ENCODE results near the gene MNT.

The MNT gene

GRCh38 chr17:2416010-2416734, 15.3 kb upstream of the MNT start:
- DNase-seq (ENCODE audit: low read depth in 1 of 2, low spot score in 1 of 2): peak; percentile 74 to 83

GRCh38 chr17:2415081-2415480, 14.2 kb upstream of the MNT start:
- DNase-seq (ENCODE audit: low read depth in 1 of 2, low spot score in 1 of 2): no peak

GRCh38 chr17:2414446-2415064, 13.7 kb upstream of the MNT start:
- no peak for DNase-seq (ENCODE audit: low read depth in 1 of 2, low spot score in 1 of 2)

GRCh38 chr17:2412561-2413021, 11.7 kb upstream of the MNT start:
- DNase-seq (ENCODE audit: low read depth in 1 of 2, low spot score in 1 of 2): no peak

- no peak for DNase-seq (ENCODE audit: low read depth in 1 of 2, low spot score in 1 of 2)
Measured at GRCh38 chr17:2410951-2411350, 10.1 kb upstream of the MNT start.

- no peak for DNase-seq (ENCODE audit: low read depth in 1 of 2, low spot score in 1 of 2)
Measured at GRCh38 chr17:2406903-2407790, 6.3 kb upstream of the MNT start.

GRCh38 chr17:2406271-2406902, 5.5 kb upstream of the MNT start:
- DNase-seq (ENCODE audit: low read depth in 1 of 2, low spot score in 1 of 2): no peak

GRCh38 chr17:2405247-2405926, 4.5 kb upstream of the MNT start:
- no peak for DNase-seq (ENCODE audit: low read depth in 1 of 2, low spot score in 1 of 2)

GRCh38 chr17:2403044-2403443, 2.2 kb upstream of the MNT start:
- DNase-seq (ENCODE audit: low read depth in 1 of 2, low spot score in 1 of 2): no peak

GRCh38 chr17:2402544-2402943, 1.7 kb upstream of the MNT start:
- no peak for DNase-seq (ENCODE audit: low read depth in 1 of 2, low spot score in 1 of 2)

- peak; percentile 98 for DNase-seq (ENCODE audit: low read depth in 1 of 2, low spot score in 1 of 2)
Measured at GRCh38 chr17:2401426-2402221, 764 bp upstream of the MNT start.

- peak; percentile 37 to 41 for DNase-seq (ENCODE audit: low read depth in 1 of 2, low spot score in 1 of 2)
Measured at GRCh38 chr17:2400474-2400866, 390 bp downstream of the MNT start.

GRCh38 chr17:2399572-2400473, 1.0 kb downstream of the MNT start:
- peak; percentile 86 to 92 for DNase-seq (ENCODE audit: low read depth in 1 of 2, low spot score in 1 of 2)

GRCh38 chr17:2398655-2399571, 1.9 kb downstream of the MNT start:
- DNase-seq (ENCODE audit: low read depth in 1 of 2, low spot score in 1 of 2): peak; percentile 24 to 47

GRCh38 chr17:2398182-2398581, 2.7 kb downstream of the MNT start:
- DNase-seq (ENCODE audit: low read depth in 1 of 2, low spot score in 1 of 2): no peak

- no peak for DNase-seq (ENCODE audit: low read depth in 1 of 2, low spot score in 1 of 2)
Measured at GRCh38 chr17:2397247-2398171, 3.4 kb downstream of the MNT start.

Data from stimulated activated CD4-positive, alpha-beta T cell treated with anti-CD3 and anti-CD28 coated beads, Interleukin-15, amount 100 ng/mL, for 1 hour (primary cell).